ENCODE measurements around the gene ATP6V1C2.

GRCh38 chr2:10738192-10738591 is 16.8 kb downstream of the ATP6V1C2 start:
- TF ChIP-seq SUZ12 (IDR thresholded peaks at IDR 0.05; ENCODE audit: extremely low read depth, insufficient read depth, insufficient read length) = no peak
- TF ChIP-seq ZNF274 (IDR thresholded peaks at IDR 0.05; ENCODE audit: low read depth, low read length) = no peak
- no peak for TF ChIP-seq YY1 (IDR thresholded peaks at IDR 0.05; ENCODE audit: insufficient read depth, insufficient read length)

Measured in NT2/D1 (cell line).